Neural cell (in vitro differentiated cells): ENCODE results near the gene H2BK1. TPM values are rescaled to one million over a fixed set of nuclear protein-coding genes. Genes with fewer than 3 reads are reported as not detected.

ENCODE experiments used
- H2AFZ ChIP-seq: fragments of 200-600, 300-800 bp; sonication (generic), shearing (Covaris generic); 2 replicates; pipeline ENCODE4 v1.6.0; 2014; ENCODE audit warnings: low read depth, mild to moderate bottlenecking, antibody characterized with exemption, low read length, moderate library complexity
- H3F3A ChIP-seq: fragments of 200-600 bp; shearing (Covaris generic); 2 replicates; pipeline ENCODE4 v1.6.1; 2016; ENCODE audit warnings: mild to moderate bottlenecking, moderate library complexity, mixed read lengths, antibody characterized with exemption, low read length; ENCODE audit not compliant: insufficient read depth, poor library complexity, severe bottlenecking
- H3K27ac ChIP-seq: fragments of 200-600, 300-800 bp; sonication (generic), shearing (Covaris generic); 2 replicates; pipeline ENCODE4 v1.5.1; 2014; ENCODE audit warnings: mild to moderate bottlenecking, low read length, moderate library complexity
- H3K27me3 ChIP-seq: fragments of 300-800, 200-600 bp; sonication (generic), shearing (Covaris generic); 2 replicates; pipeline ENCODE4 v1.6.0; 2014; ENCODE audit warnings: mild to moderate bottlenecking, low read depth, low read length, moderate library complexity; ENCODE audit not compliant: insufficient read depth
- H3K36me3 ChIP-seq: fragments of 300-800, 200-600 bp; sonication (generic), shearing (Covaris generic); 2 replicates; pipeline ENCODE4 v1.5.1; 2014; ENCODE audit warnings: mild to moderate bottlenecking, antibody characterized with exemption, low read length, moderate library complexity; ENCODE audit not compliant: insufficient read depth
- H3K4me2 ChIP-seq: fragments of 300-800, 200-600 bp; sonication (generic), shearing (Covaris generic); 2 replicates; pipeline ENCODE4 v1.6.0; 2014; ENCODE audit warnings: mild to moderate bottlenecking, low read length
- H3K4me3 ChIP-seq: fragments of 300-800, 200-600 bp; sonication (generic), shearing (Covaris generic); 2 replicates; pipeline ENCODE4 v1.5.1; 2014; ENCODE audit warnings: mild to moderate bottlenecking, low read length, moderate library complexity
- H3K79me2 ChIP-seq: fragments of 200-600 bp; shearing (Covaris generic); replicated peaks from 2 replicates; pipeline ENCODE4 v1.6.0; 2014; ENCODE audit warnings: mild to moderate bottlenecking, low read length, moderate library complexity; ENCODE audit not compliant: insufficient read depth
- H3K9ac ChIP-seq: fragments of 300-800, 200-600 bp; sonication (generic), shearing (Covaris generic); 2 replicates; pipeline ENCODE4 v1.6.1; 2016; ENCODE audit warnings: mild to moderate bottlenecking, low read length, mixed read lengths
- H3K9me2 ChIP-seq: fragments of 200-600 bp; shearing (Covaris generic); 2 replicates; pipeline ENCODE4 v1.6.1; 2016; ENCODE audit warnings: mild to moderate bottlenecking, low read length, mixed read lengths; ENCODE audit not compliant: insufficient read depth
- H3K9me3 ChIP-seq: fragments of 200-600, 300-800 bp; sonication (generic), shearing (Covaris generic); 2 replicates; pipeline ENCODE4 v1.6.1; 2016; ENCODE audit warnings: mild to moderate bottlenecking, mixed run types, low read length, moderate library complexity, mixed read lengths
- H4K20me1 ChIP-seq: fragments of 200-600 bp; shearing (Covaris generic); 2 replicates; pipeline ENCODE4 v1.6.1; 2016; ENCODE audit warnings: mild to moderate bottlenecking, mixed run types; ENCODE audit not compliant: insufficient read depth
- EP300 ChIP-seq: fragments of 450-650 bp; conservative IDR thresholded peaks from 2 replicates; pipeline ENCODE4 v1.6.1; 2014; ENCODE audit warnings: antibody characterized with exemption, mild to moderate bottlenecking, moderate library complexity; ENCODE audit not compliant: poor library complexity, severe bottlenecking
- EZH2 ChIP-seq: fragments of 200-600, 300-800 bp; shearing (Covaris generic), sonication (generic); IDR thresholded peaks from 2 replicates; pipeline ENCODE4 v1.6.1; 2014; ENCODE audit warnings: antibody characterized with exemption, low read length, borderline replicate concordance, mild to moderate bottlenecking; ENCODE audit not compliant: insufficient read depth, poor library complexity, severe bottlenecking
- MXI1 ChIP-seq: fragments of 450-650 bp; conservative IDR thresholded peaks from 2 replicates; pipeline ENCODE4 v1.6.1; 2014; ENCODE audit warnings: antibody characterized with exemption, mild to moderate bottlenecking; ENCODE audit not compliant: poor library complexity, severe bottlenecking
- POLR2AphosphoS5 ChIP-seq: IDR thresholded peaks from 2 replicates; pipeline ENCODE4 v1.6.1; 2012
- RAD21 ChIP-seq: fragments of 450-650 bp; conservative IDR thresholded peaks from 2 replicates; pipeline ENCODE4 v1.6.1; 2014; ENCODE audit warnings: antibody characterized with exemption, mild to moderate bottlenecking, moderate library complexity
- REST ChIP-seq: IDR thresholded peaks from 2 replicates; pipeline ENCODE4 v1.6.1; 2012; ENCODE audit warnings: borderline replicate concordance
- SMC3 ChIP-seq: fragments of 450-650 bp; conservative IDR thresholded peaks from 2 replicates; pipeline ENCODE4 v1.6.1; 2014; ENCODE audit warnings: antibody characterized with exemption, mild to moderate bottlenecking, moderate library complexity; ENCODE audit not compliant: poor library complexity
- TAF1 ChIP-seq: IDR thresholded peaks from 2 replicates; pipeline ENCODE4 v1.6.1; 2012; ENCODE audit warnings: low read depth
- polyA minus RNA-seq: library from RNA; depleted of rRNA, polyadenylated mRNA; stranded (reverse); fragments of >200 nt; gene quantifications from 2 replicates; pipeline ENCODE4 v1.2.3, GENCODE V29; 2014
- polyA plus RNA-seq: library from polyadenylated mRNA; depleted of rRNA; stranded (reverse); fragments of >200 nt; gene quantifications from 2 replicates; pipeline ENCODE4 v1.2.3, GENCODE V29; 2014
- TF ChIP-seq, protein P1 (sequence below): fragments of 450-650 bp; IDR thresholded peaks from 2 replicates; pipeline ENCODE4 v1.5.1; 2014; ENCODE audit warnings: antibody characterized with exemption, mild to moderate bottlenecking, moderate library complexity; ENCODE audit not compliant: poor library complexity, severe bottlenecking

H2BK1 gene
- not detected in 2 replicates for polyA plus RNA-seq
- not detected in 2 replicates for polyA minus RNA-seq

DNA sequence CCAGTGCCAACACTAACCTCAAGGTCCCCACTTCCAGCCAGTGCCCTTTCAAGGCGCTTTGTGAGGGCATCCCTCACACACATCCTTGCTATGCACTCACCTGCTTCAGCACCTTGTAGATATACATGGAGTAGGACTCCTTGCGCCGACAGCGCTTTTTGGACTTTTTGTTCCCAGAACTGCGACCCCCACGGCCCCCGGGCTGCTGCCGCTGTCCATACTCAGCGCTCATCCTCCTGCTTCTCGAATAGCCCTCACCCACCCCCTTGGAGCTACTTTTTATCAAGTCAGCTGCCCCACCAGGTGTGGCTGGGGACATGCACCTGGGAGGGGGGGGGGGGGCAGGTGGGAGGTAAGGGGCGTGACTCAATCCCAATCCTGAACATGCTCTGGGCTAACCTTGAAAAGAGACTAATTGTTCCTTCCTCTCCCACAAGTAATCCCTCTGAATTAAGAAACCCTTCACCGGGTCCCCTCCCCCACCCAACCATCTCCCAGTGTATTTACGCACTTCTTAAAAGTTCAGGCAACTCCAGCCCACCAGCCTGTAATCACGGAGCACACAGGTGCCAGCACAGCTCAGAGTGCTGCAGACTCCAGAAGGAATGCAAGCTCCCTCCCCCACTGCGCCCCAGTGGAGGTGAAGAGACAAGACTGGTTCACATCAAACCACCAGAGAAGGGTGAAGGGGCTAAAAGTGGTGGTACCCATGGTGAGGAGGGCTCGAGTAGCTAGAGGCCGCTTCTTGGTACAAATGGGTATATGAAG is at the start of gene H2BK1:
Gene H2BK1 (minus strand): TSS at position 402 of the 768 bp plus-strand sequence. CDS start 170 bp downstream, at position 232.
- Histone ChIP-seq H3K27me3 (no peaks in the 10 kb centered on the region), H3K9ac (no peak within 1 kb of the TSS), H3K4me3 (no peak within 1 kb of the TSS), H2AFZ (no peak within 1 kb of the TSS), H3K79me2 (no peaks in the 10 kb centered on the region), H4K20me1 (no peaks in the 10 kb centered on the region), H3F3A (no peaks in the 10 kb centered on the region), H3K9me3 (no peaks in the 10 kb centered on the region), H3K4me2 (no peak within 1 kb of the TSS), H3K9me2 (no peaks in the 10 kb centered on the region), H3K27ac (no peak within 1 kb of the TSS), H3K36me3 (no peaks in the 10 kb centered on the region)
- TF ChIP-seq TAF1 (no peak), EP300 (no peak), SMC3 (no peak), REST (no peak), EZH2 (no peak), RAD21 (no peak), MXI1 (no peak), POLR2AphosphoS5 (no peak)
- TF ChIP-seq, protein P1, sequence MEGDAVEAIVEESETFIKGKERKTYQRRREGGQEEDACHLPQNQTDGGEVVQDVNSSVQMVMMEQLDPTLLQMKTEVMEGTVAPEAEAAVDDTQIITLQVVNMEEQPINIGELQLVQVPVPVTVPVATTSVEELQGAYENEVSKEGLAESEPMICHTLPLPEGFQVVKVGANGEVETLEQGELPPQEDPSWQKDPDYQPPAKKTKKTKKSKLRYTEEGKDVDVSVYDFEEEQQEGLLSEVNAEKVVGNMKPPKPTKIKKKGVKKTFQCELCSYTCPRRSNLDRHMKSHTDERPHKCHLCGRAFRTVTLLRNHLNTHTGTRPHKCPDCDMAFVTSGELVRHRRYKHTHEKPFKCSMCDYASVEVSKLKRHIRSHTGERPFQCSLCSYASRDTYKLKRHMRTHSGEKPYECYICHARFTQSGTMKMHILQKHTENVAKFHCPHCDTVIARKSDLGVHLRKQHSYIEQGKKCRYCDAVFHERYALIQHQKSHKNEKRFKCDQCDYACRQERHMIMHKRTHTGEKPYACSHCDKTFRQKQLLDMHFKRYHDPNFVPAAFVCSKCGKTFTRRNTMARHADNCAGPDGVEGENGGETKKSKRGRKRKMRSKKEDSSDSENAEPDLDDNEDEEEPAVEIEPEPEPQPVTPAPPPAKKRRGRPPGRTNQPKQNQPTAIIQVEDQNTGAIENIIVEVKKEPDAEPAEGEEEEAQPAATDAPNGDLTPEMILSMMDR, result no peak

DNA sequence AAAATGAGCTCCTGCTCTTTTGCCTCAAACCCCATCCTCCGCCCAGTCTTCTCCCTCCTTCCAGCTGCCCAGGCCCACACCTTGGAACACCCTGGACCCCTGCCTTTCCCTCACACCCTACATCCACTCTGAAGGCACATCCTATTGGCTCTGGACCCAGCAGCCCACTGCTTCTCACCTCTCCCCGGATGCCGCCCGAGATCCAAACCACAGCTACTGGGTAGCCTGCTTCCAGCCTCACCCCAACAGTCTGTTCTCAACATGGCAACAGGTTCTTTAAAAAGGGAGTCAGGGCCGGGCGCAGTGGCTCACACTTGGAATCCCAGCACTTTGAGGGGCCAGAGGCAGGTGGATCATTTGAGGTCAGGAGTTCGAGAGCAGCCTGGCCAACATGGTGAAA is 47.7 kb upstream of the H2BK1 start:
- no peak overlapping the region for H3K4me2 ChIP-seq
- no peaks in the 10 kb centered on the region for H3K9me2 ChIP-seq
- TF ChIP-seq REST, result no peak
- TF ChIP-seq EP300, result no peak
- TF ChIP-seq, protein P1, result no peak
- TF ChIP-seq EZH2, result no peak
- TF ChIP-seq RAD21, result no peak
- no peak for TF ChIP-seq MXI1
- no peak for TF ChIP-seq SMC3
- no peak for TF ChIP-seq POLR2AphosphoS5
- no peak for TF ChIP-seq TAF1
- H3K27ac ChIP-seq, result no peak overlapping the region
- H2AFZ ChIP-seq, result no peak overlapping the region
- no peak overlapping the region for H3K9ac ChIP-seq
- no peaks in the 10 kb centered on the region for H4K20me1 ChIP-seq
- no peaks in the 10 kb centered on the region for H3K9me3 ChIP-seq
- no peaks in the 10 kb centered on the region for H3K36me3 ChIP-seq
- H3K4me3 ChIP-seq, result no peak overlapping the region
- H3F3A ChIP-seq, result no peaks in the 10 kb centered on the region
- no peaks in the 10 kb centered on the region for H3K79me2 ChIP-seq
- no peaks in the 10 kb centered on the region for H3K27me3 ChIP-seq
